Stimulated activated CD4-positive, alpha-beta T cell treated with anti-CD3 and anti-CD28 coated beads, Interleukin-12 subunit alpha, Interleukin-12 subunit beta, amount 100 ng/mL, for 48 hours (primary cell): ENCODE measurements around the gene CLIP3.

ENCODE experiments used
- DNase-seq, 3 donors: peaks; one replicate each; pipeline ENCODE4 v3.0.0-alpha.2; 2020; ENCODE audit warnings: low read depth in 2 of 3, low spot score in 1 of 3

The CLIP3 gene

DNA sequence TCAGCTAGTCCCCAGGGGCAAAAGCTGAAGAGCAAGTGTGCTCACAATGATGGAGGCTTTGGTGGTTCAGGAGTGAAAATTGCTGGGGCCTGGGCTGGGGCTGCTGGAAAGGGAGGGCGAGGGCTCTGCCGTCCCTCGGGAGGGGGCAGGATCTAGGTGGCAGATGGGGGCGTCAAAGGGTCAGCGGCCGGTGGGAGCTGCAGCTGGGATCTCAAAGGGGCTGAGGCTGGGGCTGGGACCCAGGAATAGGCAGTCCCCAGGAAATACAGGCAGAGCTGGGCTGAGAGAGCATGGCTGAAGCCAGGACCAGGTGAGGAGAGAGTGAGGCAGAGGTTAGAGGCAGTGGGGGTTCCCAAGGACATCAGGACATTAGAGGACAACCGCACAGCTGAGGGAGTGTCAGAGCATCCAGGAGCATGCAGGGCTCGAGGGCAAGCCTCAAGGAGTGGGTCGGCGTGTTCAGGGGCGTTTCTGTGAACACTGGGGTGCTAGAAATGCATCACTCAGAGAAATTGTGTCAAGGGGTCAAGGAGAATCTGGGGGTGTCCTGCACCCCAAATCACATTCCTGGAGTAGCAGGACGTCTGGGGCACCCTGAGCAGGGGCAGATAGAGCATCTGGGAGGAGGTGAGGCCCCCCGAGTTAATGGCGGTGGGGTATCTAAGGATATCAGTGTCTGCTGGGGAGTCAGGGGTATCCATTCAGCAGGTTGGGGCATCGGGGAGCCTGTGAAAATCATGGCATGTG, 22.9 kb downstream of the CLIP3 start:
- no peak for DNase-seq

DNA sequence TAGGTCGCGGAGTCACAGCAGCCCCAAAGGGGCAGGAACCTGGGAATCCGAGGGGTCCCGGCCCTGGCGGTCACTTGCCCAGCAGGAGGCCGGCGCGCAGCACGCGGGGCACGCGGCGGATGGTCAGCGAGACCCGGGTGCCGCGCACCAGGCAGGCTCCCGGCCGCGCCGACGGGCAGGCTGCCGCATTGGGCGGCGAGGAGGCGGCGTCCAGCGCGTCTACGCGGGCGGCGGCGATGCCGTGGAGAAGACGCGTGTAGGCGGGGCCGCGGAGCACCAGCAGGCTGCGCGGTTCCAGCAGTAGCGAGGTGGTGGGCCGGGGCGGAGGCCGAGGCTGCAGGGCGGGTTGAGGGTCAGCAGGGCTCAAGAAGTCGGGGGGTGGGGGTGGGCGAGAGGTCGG, 23.5 kb downstream of the CLIP3 start:
- DNase-seq = peak in 1 of 3 donors; percentile 62

DNA sequence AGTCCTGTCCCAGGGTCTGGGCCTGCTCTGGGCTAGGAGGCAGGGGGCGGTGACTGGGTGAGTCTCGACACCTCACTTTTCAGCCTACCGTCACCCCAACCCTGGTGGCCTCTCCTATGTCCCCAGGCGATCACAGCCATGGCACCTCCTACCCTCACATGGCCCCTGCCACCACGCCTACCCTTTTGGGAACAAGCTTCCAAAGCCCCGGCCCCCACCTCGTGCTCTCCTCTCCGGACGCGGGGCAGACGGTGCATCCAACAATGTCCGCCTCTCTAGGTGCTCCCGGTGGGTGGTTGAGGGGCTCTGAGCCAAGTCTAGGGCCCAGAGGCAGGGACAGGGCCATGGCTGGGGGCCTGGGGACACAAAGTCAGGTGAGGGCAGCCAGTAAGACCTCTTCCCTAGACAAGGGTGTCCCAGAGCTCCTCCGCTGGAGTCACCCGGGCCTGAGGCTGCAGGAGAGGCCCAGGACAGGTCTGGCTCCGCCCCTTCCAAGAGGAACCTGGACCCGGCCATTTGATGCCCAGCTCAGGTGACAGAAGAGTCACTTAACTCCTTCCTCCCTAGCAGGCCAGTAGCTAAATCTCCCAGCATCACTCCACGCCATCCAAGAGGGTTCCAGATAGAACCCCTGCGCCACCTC, 24.2 kb downstream of the CLIP3 start, which contains the start of gene SYNE4:
Gene SYNE4 (minus strand): TSS at position 478 of the 643 bp plus-strand sequence. CDS start 132 bp downstream, at position 346.
- no peak for DNase-seq

DNA sequence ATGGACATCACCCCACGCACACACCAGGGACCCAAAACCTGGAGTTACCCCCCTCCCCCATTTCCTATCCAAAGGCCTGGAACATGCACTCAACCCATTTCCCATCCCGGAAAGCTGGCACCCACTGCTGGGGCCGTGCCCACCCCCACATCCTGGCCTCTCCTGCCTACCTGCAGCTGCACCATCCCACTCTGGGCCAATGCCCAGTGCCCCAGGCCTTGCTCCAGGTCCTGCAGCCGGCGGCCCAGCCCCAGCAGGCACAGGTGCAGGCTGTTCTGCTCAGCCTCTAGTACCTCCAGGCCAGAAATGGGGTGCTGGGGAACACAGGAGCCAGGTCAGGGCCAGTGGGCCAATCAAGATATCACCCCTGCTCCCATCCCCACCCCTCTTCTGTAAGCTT, 25.7 kb downstream of the CLIP3 start:
- DNase-seq = no peak

DNA sequence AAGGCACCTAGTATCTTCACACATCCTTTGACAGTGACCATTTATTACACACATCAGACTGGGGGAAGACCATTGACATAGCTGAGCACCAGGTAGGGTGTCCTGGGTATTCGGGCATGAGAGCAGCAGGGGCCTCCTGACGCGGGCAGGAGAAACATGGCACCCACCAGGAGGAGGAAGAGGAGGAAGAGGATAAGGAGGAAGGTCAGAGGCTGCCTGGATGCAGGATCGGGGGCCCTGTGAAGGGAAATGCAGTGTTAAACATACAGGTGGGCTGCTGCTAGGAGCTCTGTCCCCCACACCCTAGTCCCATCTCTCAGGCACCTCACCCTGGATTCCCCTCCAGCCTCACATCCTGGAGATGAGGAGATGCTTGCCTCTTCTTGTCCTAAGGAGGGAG, 29.4 kb downstream of the CLIP3 start:
- no peak for DNase-seq

DNA sequence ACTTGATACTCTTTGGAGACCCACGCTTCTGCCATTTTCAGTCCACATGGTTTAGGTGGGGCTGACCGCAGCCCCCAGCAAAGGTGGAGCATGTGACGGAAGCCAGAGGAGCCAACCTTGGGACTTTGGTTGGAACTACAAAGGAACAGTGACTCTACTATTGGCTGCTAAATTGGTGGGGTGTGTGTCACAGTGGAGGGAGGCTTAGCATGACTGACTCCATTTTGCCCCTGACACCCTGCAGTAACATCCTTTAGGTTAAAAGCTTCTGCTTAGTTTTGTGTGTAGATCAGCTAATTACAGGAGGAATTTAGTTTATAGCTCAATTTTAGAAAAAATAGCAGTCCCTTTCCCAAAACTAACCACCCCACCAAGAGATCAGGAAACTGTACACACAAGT, 31.1 kb downstream of the CLIP3 start:
- no peak for DNase-seq

DNA sequence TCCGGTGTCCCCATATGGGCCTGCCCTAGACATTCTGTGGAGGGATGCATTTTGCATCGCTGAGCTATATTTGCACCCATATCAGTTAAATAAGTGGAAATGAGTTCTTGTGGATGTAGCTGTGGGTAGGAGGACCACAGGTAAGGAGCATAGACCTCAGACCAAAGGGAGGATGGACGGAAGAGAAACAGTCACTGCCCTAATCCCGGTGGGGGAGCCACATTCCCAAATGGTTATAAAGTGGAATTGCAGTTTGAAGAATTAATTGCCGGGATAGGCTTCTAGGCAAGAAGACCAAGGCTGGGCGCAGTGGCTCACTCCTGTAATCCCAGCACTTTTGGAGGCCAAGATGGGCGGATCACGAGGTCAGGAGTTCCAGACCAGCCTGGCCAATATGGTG, 35.9 kb downstream of the CLIP3 start:
- no peak for DNase-seq

DNA sequence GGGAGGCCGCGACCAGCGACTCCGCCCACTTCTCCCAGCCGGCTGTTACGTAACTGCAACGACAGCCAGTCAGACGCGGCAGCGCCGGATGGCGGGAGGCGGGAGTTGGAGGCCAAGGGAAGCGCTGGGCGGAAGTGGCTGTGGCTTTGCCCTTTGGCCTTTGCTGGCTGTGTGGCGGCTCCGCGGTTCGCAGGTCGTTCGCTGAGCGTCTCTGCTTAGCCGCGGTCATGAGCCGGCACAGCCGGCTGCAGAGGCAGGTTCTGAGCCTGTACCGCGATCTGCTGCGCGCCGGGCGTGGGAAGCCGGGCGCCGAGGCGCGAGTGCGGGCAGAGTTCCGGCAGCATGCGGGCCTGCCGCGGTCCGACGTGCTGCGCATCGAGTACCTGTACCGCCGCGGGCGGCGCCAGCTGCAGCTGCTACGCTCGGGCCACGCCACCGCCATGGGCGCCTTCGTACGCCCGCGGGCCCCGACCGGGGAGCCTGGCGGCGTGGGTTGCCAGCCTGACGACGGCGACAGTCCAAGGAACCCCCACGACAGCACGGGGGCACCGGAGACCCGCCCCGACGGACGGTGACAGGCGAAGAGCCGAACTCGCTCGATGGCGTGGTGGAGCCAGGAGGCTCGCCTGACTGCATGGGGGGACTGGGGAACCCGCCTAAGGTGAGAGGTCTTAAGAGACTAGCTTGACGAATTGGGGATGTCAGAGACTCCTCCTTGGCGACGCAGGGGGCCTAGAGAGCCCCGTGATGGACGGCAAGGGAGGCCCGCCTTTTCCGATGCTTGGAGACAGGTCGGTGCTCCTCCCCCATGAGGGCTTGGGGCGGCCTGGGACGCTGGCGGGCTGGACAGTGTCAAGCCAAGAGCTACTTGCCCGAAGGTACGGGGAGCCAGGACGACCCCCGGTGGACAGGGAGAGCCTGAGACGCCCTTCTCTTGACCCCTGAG, 37.4 kb downstream of the CLIP3 start, which contains the start of gene SDHAF1:
Gene SDHAF1 (plus strand): TSS at position 141 of the 946 bp plus-strand sequence. CDS start 87 bp downstream, at position 228.
- peak; percentile 92 to 96 (median 94) for DNase-seq

DNA sequence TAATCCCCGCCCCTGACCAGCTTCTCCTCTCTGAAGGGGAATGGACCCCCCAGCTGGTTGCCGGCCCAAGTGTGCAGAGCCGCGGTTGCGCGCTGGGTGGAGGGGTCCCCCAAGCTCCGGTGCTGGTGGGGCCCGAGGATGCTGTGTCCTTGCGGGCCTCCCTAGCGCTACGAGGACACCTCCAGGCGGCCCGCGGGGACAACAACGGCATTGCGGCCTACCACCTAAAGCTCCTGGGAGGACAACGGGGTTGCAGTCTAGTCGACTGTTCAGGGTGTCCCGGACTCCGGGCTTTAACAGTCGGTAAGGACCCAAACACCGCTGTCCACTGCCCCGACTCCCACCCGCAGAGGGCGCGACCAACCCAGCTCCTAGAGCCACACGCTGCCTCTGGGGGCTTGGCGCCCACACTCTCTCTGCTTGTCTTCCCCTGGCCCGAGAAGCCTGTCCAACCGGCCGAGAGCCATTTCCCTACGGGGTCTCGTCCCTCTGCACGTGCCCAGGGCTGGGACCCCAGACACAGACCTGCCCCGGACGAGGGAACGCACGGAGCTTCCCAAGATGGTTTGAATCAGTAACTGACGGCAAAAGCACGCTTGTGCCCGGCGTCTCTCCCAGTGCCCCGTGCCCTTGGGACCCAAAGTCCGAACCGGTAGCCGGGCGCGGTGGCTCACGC, 38.6 kb downstream of the CLIP3 start:
- DNase-seq = no peak

DNA sequence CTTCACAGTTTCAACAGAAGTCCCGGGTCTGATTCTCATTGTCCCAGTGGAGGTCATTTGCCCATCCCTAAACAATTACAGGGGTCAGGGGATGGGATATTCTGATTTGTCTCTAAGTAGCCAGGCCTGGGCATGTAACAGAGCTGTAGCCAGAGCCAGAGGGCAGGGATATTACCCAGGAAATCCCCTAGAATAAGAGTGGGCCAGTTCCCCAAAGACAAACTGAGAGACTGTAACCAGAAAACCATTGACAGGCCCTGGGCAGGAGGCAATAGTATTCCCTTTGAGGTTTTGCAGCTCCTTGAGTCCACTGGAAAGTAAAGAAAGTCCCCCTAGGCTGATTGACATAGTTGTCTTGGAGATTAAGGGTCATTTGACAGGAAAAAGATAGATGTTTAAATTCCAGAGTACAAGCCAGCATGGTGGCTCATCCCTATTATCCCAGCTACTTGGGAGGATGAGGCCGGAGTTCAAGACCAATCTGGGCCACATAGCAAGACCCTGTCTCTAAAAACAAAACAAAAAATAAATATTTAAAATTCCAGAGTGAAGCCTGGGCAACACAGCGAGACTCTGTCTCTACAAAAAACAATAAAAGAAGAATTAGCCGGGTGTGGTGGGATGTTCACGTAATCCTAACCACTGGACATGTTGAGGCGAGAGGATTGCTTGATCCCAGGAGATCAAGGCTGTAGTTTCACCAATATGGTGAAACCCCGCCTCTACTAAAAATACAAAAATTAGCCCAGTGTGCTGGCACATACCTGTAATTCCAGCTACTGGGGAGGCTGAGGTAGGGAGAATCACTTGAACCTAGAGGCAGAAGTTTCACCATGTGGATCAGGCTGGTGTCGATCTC, 39.5 kb downstream of the CLIP3 start:
- DNase-seq = no peak

DNA sequence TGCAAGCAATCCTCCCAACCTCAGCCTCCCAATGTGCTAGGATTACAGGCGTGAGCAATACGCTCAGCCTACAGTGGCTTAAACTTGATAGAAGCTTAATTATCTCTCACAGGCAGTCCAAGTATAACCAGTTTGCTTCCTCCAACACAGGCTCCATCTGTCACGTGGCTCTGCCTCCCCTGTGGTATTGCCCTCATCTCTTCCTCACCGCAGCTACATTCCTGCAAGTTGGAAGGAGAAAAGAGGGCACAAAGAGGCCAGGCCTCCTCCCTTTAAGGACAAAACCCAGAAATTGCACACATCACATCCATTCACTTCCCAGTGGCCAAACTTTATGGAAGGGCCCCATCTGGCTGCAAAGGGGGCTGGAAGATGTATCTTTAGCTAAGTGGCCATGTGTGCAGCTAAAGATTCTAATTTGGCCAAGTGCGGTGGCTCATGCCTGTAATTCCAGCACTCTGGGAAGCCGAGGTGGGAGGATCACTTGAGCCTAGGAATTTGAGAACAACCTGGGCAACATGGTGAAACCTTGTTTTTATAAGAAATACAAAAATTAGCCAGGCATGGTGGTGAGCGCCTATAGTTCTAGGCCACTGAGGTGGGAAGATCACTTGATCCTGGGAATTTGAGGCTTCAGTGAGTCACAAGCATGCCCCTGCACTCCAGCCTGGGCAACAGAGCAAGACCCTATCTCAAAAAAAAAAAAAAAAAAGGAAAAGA, 40.8 kb downstream of the CLIP3 start:
- DNase-seq = no peak

DNA sequence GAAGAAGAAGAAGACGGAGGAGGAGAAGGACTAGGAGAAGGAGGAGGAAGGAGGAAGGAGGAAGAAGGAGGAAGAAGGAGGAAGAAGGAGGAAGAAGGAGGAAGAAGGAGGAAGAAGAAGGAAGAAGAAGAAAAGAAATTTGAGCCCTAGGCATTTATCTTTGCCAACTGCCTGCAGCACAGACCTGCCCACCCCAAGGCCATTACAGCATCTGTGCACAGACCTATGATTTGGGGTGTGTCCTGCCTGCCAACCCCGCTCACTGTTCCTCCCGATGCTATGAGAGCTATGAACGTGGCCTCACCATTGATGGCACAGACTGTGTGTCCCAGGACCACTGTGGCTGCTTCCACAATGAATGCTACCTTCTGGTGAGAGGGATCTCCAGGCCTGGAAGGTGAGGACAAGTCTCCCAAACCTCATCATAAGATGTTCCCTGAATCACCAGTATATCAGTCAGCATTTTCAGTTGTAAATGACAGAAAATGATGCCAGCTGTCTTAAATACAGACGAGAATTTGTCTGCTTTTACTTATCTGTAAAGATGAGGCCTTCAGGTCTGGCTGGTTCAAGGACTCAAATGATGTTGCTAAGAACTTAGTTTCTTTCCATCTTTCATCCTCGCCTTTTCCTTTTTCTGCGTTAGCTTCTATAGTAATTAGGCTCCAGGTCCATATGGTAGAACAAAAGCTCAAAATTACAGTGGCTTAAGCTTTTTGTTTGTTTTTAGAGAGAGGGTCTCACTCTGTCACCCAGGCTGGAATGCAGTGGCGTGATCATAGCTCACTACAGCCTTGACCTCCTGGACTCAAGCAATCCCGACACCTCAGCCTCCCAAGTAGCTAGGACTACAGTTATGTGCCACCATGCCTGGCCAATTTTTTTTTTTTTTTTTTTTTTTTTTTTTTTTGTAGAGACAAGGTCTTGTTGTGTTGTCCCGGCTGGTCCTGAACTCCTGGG, 41.6 kb downstream of the CLIP3 start:
- no peak for DNase-seq

DNA sequence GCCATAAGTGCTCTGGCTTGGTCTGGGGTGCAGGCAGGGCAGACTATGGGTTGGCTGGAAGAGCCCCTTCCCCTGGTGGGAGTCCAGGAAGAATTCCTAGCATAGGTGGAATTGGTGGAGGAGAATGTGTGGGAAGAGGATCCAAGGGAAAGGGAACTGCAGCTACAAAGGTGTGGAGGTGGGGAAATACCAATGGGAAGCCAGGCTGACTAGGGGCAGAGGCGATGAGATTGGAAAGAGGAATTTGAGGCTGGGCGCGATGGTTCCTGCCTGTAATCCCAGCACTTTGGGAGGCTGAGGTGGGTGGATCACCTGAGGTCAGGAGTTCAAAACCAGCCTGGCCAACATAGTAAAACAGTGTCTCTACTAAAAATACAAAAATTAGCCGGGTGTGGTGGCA, 42.5 kb downstream of the CLIP3 start:
- no peak for DNase-seq

DNA sequence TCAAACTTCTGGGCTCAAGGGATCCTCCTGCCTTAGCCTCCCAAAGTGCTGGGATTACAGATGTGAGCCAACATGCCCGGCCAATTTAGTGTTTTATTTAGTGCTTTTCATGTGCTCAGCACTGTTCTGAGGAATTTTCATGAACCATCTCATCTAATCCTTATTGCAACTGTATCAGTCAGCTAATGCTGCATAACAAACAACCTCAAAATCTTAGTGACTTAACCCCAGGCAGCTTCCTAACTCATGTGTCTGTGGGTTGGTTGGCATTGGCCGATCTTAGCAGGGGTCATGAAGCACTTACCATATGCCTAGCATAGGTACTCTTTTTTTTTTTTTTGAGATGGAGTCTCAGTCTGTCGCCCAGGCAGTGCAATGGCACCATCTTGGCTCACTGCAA, 43.8 kb downstream of the CLIP3 start:
- no peak for DNase-seq

DNA sequence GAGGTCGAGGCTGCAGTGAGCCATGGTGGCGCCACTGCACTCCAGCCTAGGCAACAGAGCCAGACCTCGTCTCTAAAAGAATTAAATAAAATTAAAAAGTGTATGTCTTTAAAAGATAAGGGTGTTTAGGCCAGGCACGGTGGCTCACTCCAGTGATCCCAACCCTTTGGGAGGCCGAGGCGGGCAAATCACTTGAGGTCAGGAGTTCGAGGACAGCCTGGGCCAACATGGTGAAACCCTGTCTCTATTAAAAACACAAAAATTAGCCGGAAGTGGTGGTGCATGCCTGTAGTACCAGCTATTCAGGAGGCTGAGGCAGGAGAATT, 45.1 kb downstream of the CLIP3 start:
- DNase-seq = no peak

DNA sequence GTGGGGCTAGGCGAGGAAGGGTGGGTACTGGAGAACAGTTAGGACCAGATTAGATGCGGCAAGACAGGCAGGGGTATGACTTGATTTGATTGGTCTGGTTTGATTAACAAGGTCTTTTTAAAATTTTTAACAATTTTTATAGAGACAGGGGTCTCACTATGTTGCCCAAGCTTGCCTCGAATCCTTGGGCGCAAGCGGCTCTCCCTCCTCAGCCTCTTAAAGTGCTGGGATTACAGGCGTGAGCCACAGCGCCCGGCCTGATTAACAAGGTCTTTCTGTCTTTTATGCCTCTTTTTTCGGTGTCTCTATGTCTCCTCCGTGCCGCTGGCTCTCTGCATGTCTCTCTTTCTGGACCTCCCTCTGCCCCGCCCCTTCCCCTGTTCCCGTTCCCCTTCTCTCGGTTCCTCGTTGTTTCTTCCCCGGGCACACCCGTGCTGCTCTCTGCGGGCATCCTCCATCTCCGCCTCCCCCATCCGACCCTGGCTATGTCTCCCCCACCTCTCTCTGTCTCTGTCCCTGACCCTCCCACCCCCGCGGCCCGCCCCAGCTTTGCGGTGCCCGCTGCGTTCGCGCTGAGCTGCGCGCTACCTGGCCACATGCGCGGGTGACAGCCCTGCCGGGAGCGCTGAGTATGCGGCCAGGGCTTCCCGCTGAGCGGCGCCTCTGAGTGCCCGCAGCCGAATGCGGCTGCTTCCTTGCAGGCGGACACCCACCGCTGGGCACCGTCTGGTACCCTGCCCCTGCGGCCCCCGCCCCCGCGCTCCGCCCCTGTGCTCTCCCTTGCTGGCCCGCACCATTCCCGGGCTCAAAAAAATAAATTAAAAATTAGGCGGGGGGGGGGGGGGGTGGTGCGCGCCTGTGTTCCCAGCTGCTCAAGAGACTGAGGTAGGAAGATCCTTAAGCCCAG, 45.8 kb downstream of the CLIP3 start:
- DNase-seq = no peak

DNA sequence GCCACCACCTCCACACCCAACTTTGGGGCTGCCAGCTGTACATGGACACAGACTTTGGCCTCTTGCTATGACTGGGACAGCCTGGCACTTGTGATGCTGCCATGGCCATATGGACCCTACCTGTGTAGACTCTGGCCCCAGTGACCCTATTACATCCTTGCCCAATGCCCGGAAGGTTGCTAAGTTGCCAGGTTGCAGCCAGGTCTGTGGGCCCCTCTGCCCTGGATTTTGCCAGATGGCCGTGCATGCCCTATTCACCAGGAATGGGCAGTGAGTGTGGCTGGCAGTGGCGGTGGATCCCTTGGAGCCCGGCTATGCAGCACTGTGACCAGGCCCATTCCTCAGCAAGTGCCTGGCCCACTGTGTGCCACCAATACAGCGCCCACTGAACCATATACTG, 46.6 kb downstream of the CLIP3 start:
- DNase-seq = no peak
